Endothelial cell of hepatic sinusoid (primary cell): ENCODE results near the gene TRMT61B.

ENCODE experiments used
- in situ Hi-C: cut with HindIII; loops from 2 replicates; pipeline ENCODE4 v1.10.0; 2017; ENCODE audit warnings: low sequenced_read_pairs

TRMT61B gene

GRCh38 chr2:28868611-28869010 is 1.5 kb downstream of the TRMT61B start:
- in situ Hi-C loops: no loop called here

GRCh38 chr2:28855977-28856376 is 14.1 kb downstream of the TRMT61B start:
- in situ Hi-C loops: loop anchor here (5.0 kb wide), 1 partner anchor 39 kb away; no protein-coding TSS in a partner anchor

- in situ Hi-C loops: loop anchor here (5.0 kb wide), 1 partner anchor 38 kb away; no protein-coding TSS in a partner anchor
Measured at GRCh38 chr2:28855193-28855592, 14.9 kb downstream of the TRMT61B start.

- in situ Hi-C loops: no loop called here
Measured at GRCh38 chr2:28842042-28842441, 28.1 kb downstream of the TRMT61B start.

- in situ Hi-C loops: no loop called here
Measured at GRCh38 chr2:28838971-28839370, 31.1 kb downstream of the TRMT61B start.

GRCh38 chr2:28835781-28836180 is 34.3 kb downstream of the TRMT61B start:
- in situ Hi-C loops: no loop called here

GRCh38 chr2:28833740-28834470 is 36.2 kb downstream of the TRMT61B start:
- in situ Hi-C loops: no loop called here

- in situ Hi-C loops: no loop called here
Measured at GRCh38 chr2:28828382-28828781, 41.7 kb downstream of the TRMT61B start.

- in situ Hi-C loops: no loop called here
Measured at GRCh38 chr2:28824870-28825269, 45.2 kb downstream of the TRMT61B start.

GRCh38 chr2:28824207-28824606 is 45.9 kb downstream of the TRMT61B start:
- in situ Hi-C loops: no loop called here

GRCh38 chr2:28822036-28822435 is 48.1 kb downstream of the TRMT61B start:
- in situ Hi-C loops: no loop called here

GRCh38 chr2:28821295-28821958 is 48.7 kb downstream of the TRMT61B start:
- in situ Hi-C loops: no loop called here

GRCh38 chr2:28818053-28818452 is 52.1 kb downstream of the TRMT61B start:
- in situ Hi-C loops: loop anchor here (5.0 kb wide), 1 partner anchor 39 kb away; no protein-coding TSS in a partner anchor

- in situ Hi-C loops: no loop called here
Measured at GRCh38 chr2:28810384-28811285, 59.5 kb downstream of the TRMT61B start, which contains the start of gene SPDYA. Gene SPDYA (plus strand): TSS chr2:28810834. CDS start chr2:28816015, 5,181 bp downstream.

GRCh38 chr2:28809927-28810326 is 60.2 kb downstream of the TRMT61B start:
- in situ Hi-C loops: no loop called here

GRCh38 chr2:28802975-28803429 is 67.1 kb downstream of the TRMT61B start:
- in situ Hi-C loops: no loop called here

GRCh38 chr2:28801726-28802125 is 68.4 kb downstream of the TRMT61B start:
- in situ Hi-C loops: no loop called here
